Left lung (tissue), 10 donors: Measurements from ENCODE around the gene ARHGAP8. TPM values are rescaled to one million over a fixed set of nuclear protein-coding genes. Genes with fewer than 3 reads are reported as not detected.
"Not testable (repeated sequence)": the region's sequence is repeated elsewhere in the genome, so short reads cannot be mapped to it uniquely, and the experiment has no call there.

ENCODE experiments used
- ATAC-seq: fragments of 200-7000 bp; cut with Tn5 transposase; one replicate; pipeline ENCODE4 v1.9.1; 2020; ENCODE audit warnings: moderate library complexity
- DNase-seq, 4 donors: peaks; one replicate each; pipeline ENCODE4 v3.0.0-alpha.2; 2013 to 2020
- H3K27ac ChIP-seq, 2 donors: fragments of 200-600 bp; sonication (generic) in 1 of 2; one replicate each; pipeline versions ENCODE4 v1.5.0 to v1.8.0; 2020 to 2021
- H3K27me3 ChIP-seq, 2 donors: fragments of 200-600 bp; sonication (generic) in 1 of 2; one replicate each; pipeline versions ENCODE4 v1.5.0 to v1.8.0; 2020 to 2021
- H3K36me3 ChIP-seq, 2 donors: fragments of 200-600 bp; sonication (generic) in 1 of 2; one replicate each; pipeline versions ENCODE4 v1.5.0 to v1.8.0; 2020 to 2021
- H3K4me1 ChIP-seq, 2 donors: fragments of 200-600 bp; one replicate each; pipeline ENCODE4 v1.8.0; 2021
- H3K4me3 ChIP-seq, 2 donors: fragments of 200-600 bp; sonication (generic) in 1 of 2; one replicate each; pipeline versions ENCODE4 v1.5.0 to v1.8.0; 2020 to 2021; ENCODE audit warnings: mild to moderate bottlenecking in 1 of 2
- H3K9me3 ChIP-seq, 2 donors: fragments of 200-600 bp; sonication (generic) in 1 of 2; one replicate each; pipeline versions ENCODE4 v1.5.0 to v1.8.0; 2020 to 2021
- CTCF ChIP-seq, 2 donors: fragments of 200-600 bp; sonication (generic) in 1 of 2; IDR thresholded peaks; one replicate each; pipeline versions ENCODE4 v1.5.0 to v1.8.0; 2021; ENCODE audit warnings: antibody characterized with exemption in 2 of 2
- intact Hi-C, 2 donors: fragments of 100-400 bp; cut with DNase I; formaldehyde crosslinking; loops; one replicate each; pipeline versions ENCODE4 v1.11.2 to v1.14.2; 2022
- polyA plus RNA-seq, 6 donors: library from polyadenylated mRNA; unstranded; fragments of 120-200 nt; gene quantifications; one replicate each; pipeline ENCODE4 v1.2.1, GENCODE V29; 2013; ENCODE audit not compliant: insufficient read length in 6 of 6
- total RNA-seq, 2 donors: library from RNA; stranded (reverse); fragmentation: NEBNext Ultra II Directional; extraction: Animal tissue kit (Norgen Biotek cat#: 25700); gene quantifications; one replicate each; pipeline ENCODE4 v1.2.1, GENCODE V29; 2021
- donor health status: DM: no; HTN: yes; CAD: no.
- donor health status: DM: no; HTN: no; CAD: no.

The ARHGAP8 gene
- total and polyA plus RNA-seq, 8 donors = 18.3 to 47.0 (median 35.0) TPM

DNA sequence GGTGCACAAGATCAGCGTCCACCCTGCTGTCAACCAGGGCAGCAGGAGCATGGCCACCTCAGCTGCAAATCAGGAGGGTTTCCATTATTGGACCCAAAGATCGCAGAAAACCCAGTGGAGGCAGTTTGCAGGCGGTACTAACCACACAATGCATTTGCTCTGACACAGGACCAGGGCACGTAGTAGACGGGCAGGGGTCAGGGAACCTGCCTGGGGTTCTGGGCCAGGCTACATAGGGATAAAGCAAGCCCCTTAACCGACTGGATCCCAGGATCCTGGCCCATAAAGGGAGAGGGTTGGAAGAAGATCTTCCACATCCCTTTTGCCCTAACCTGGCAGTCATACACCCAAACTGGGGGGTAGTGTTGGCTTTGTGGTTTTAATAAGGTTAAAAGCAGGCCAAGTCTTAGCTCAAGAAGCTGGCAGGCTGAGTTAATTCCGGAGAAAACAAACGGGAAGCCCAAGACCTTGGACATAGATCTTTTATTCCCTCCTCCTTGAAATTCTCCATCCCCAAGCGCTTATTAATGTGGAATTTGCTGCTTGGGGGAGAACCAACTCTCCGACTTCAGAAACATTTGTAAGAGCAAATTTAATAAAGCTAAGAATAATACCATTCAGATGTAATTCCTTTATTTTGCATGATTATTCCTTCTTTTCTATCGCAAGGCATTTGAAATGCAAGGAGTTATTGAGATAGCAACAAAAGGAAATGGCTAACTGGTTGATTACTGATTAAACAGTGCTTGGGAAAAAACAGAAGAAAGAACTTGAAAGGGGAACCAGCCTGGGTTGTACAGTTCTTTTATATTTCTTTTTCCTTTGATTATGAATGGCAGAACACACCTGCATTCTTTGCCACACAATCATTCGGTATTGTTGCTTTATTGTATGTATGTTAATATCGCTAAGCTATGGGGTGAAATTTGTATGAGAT lies 6.3 kb upstream of the ARHGAP8 start:
- H3K27ac ChIP-seq = peak overlapping the region; percentile 3 to 33

DNA sequence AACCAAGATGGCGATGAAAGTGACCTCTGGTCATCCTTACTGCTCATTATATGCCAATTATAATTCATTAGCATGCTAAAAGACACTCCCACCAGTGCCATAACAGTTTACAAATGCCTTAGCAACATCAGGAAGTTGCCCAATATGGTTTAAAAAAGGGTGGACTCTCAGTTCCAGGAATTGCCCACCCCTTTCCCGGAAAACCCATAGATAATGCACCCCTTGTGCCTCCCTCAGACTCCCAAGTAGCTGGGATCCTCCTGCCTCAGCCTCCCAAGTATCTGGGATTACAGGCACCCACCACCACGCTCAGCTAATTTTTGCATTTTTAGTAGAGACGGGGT lies 4.6 kb upstream of the ARHGAP8 start:
- DNase-seq, H3K36me3 ChIP-seq, H3K4me3 ChIP-seq, H3K27ac ChIP-seq, ATAC-seq, H3K4me1 ChIP-seq, H3K9me3 ChIP-seq, intact Hi-C loops: not testable (repeated sequence)
- peaks cover 0 to 37% of the 10 kb centered on the region in 2 donors for H3K27me3 ChIP-seq

More for the DNA sequence above, 6.3 kb upstream of the ARHGAP8 start:
- TF ChIP-seq CTCF (IDR thresholded peaks at IDR 0.05) = no peak
- H3K27me3 ChIP-seq = peaks cover 0 to 21% of the 10 kb centered on the region in 2 donors
- no peak for DNase-seq
- no peak overlapping the region for H3K4me3 ChIP-seq
- no peaks in the 10 kb centered on the region for H3K36me3 ChIP-seq
- no peaks in the 10 kb centered on the region for H3K9me3 ChIP-seq
- intact Hi-C loops = no loop called here
- no peak for ATAC-seq
- H3K4me1 ChIP-seq = peaks cover 0 to 5% of the 10 kb centered on the region in 2 donors

- H3K4me3 ChIP-seq = no peak overlapping the region
- no peak overlapping the region for H3K27ac ChIP-seq
- H3K36me3 ChIP-seq = no peaks in the 10 kb centered on the region
- H3K9me3 ChIP-seq = no peaks in the 10 kb centered on the region
- intact Hi-C loops = no loop called here
- H3K27me3 ChIP-seq = peaks cover 0 to 45% of the 10 kb centered on the region in 2 donors
- no peak for ATAC-seq
- peak in 1 of 4 donors; percentile 17 for DNase-seq
- peaks cover 0 to 5% of the 10 kb centered on the region in 2 donors for H3K4me1 ChIP-seq
- no peak for TF ChIP-seq CTCF (IDR thresholded peaks at IDR 0.05)
Measured at GRCh38 chr22:44748524-44748923, 3.9 kb upstream of the ARHGAP8 start.

DNA sequence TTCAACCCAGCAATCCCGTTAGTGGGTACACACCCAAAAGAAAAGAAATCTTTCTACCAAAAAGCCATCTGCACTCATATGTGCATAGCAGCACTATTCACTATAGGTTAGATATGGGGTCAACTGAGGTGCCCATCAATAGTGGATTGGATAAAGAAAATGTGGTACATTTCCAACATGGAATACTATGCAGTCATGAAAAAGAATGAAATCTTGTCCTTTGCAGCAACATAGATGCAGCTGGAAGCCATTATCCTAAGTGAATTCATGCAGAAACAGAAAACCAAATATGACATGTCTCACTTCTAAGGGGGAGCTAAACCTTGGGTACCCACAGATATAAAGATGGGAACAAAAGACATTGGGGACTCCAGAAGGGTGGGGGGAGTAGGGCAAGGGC lies 1.9 kb upstream of the ARHGAP8 start:
- intact Hi-C loops = no loop called here
- ATAC-seq = no peak
- H3K4me1 ChIP-seq = peaks cover 0 to 5% of the 10 kb centered on the region in 2 donors
- H3K36me3 ChIP-seq = no peaks in the 10 kb centered on the region
- no peaks in the 10 kb centered on the region for H3K9me3 ChIP-seq
- TF ChIP-seq CTCF (IDR thresholded peaks at IDR 0.05) = no peak
- no peak overlapping the region for H3K27ac ChIP-seq
- no peak for DNase-seq
- H3K27me3 ChIP-seq = peaks cover 0 to 62% of the 10 kb centered on the region in 2 donors
- no peak overlapping the region for H3K4me3 ChIP-seq

DNA sequence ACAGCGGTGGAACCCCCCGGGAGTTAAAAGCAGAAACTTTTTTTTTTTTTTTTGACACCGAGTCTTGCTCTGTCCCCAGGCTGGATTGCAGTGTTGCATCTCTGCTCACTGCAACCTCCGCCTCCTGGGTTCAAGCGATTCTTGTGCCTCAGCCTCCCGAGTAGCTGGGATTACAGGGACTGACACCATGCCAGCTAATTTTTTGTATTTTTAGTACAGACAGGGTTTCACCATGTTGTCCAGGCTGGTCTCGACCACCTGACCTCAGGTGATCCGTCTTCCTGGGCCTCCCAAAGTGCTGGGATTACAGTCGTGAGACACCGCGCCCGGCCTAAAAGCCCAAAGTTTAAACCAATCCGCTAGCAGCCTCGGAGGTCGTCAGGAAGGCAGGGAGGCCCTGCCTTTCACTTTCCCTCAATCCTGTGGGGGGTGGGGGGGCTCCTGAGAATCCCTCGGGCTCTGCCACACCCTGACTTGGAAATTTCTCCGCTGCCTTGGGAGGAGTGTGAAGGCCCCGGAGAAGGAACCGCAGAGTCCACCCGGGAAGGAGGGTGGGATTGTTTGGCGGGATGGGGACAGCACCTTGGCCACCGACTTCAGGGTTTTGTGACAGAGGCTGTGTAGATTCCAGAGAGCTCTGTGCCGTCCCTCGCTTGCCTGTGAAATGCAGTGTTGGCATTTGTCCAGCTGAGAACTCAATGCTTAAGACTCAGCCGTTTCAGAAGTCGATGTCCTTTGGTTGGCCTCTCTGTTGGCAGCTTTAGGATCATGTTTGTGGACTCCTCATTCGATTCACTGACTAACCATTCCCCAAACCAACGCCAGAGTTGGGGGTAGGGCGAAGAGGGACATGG lies 1.0 kb downstream of the ARHGAP8 start:
- Histone ChIP-seq H3K27ac (no peak overlapping the region), H3K27me3 (peaks cover 0 to 72% of the 10 kb centered on the region in 2 donors), H3K36me3 (no peaks in the 10 kb centered on the region), H3K4me3 (peak overlapping the region in 1 of 2 donors; percentile 39), H3K4me1 (no peaks in the 10 kb centered on the region), H3K9me3 (no peaks in the 10 kb centered on the region)
- DNase-seq (peak in 3 of 4 donors; percentile 35 to 95 (median 91)), ATAC-seq (peak; percentile 39)
- TF ChIP-seq CTCF (IDR thresholded peaks at IDR 0.05) = no peak
- intact Hi-C loops = no loop called here
